A172 (cell line): Measurements from ENCODE around the gene ADAMTS7. TPM values are rescaled to one million over a fixed set of nuclear protein-coding genes. Genes with fewer than 3 reads are reported as not detected.
A peak's percentile ranks its signal among the peaks of the same experiment; 100 is the strongest.
"Not testable (repeated sequence)": the region's sequence is repeated elsewhere in the genome, so short reads cannot be mapped to it uniquely, and the experiment has no call there.

ENCODE experiments used
- DNase-seq: peaks from one replicate; pipeline ENCODE4 v3.0.0-alpha.2; 2015; ENCODE audit warnings: low spot score
- total RNA-seq: library from RNA; depleted of rRNA; stranded (reverse); fragments of >200 nt; shearing (Covaris generic); gene quantifications from 2 replicates; pipeline ENCODE4 v1.2.3, GENCODE V29; 2014

The ADAMTS7 gene
- total RNA-seq, 1 experiment from 2014 or later = 6.0 TPM

- DNase-seq = not testable (repeated sequence)
These were observed 57.3 kb downstream of the ADAMTS7 start for GRCh38 chr15:78753751-78754535.

DNA sequence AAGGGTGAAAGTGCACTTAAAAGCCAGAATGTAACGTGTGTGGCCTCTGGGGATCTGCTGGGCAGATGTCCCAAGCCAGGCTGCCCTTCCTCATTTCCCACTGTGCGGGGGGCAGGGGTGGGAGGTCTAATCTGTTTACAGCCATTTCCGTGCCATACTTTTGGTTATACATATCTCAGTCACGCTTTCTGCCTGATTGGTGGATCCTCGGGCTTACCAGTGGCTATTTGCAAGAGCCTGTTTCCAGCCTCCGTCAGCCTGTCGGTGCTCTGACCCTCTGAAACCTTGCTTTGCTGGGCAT is 58.0 kb downstream of the ADAMTS7 start:
- not testable (repeated sequence) for DNase-seq

- DNase-seq = no peak
These were observed 58.5 kb downstream of the ADAMTS7 start for GRCh38 chr15:78752492-78753358.

- DNase-seq = no peak
These were observed 59.7 kb downstream of the ADAMTS7 start for GRCh38 chr15:78751602-78751979.

DNA sequence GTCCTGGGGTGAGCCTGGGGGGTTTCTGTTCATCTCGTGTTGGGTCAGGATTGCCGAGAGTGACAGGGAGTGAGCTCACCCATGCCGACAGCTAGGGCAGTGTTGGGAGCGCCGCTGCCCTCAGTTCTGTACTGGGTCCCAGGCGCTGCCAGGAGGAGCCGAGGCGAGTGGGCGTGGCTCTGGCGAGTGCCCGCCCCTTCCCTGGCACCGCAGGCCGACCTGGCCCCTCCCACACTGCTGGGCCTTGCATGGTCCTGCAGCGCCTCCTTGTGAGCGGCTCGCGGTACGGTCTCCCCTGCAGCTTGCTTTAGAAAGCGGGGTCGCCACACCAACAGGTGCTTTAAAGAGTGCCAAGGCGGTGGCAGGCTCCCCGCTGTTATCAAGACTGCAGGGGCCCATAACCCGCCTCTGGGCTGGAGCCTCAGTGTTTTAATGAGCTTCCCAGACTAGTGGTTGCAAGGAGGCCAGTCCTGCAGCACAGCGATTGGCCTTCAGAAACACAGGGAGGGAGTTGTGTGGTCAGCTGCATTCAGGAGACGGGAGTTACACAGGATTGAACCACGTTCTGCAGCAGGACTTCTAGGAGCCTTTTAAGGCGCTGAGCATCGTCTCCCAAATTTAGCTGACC is 60.2 kb downstream of the ADAMTS7 start:
- peak; percentile 72 for DNase-seq

DNA sequence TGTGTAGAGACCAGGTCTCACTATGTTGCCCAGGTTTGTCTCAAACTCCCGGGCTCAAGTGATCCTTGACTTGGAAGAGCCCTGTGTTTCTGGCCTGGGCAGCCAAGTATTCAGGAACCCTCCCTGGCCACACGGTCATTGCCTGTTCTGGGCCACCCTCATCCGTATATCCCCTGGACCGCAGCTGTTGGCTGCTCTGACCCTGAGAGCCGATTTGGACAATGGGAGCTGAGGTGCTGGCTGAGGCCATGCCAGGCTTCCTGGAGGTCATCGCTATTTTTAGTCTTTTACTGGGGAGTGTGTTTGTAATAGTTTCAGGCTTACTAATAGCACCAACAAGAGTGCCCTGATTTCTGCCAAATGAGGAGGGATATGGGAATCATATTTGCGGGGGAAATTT is 60.7 kb downstream of the ADAMTS7 start:
- DNase-seq = no peak

DNA sequence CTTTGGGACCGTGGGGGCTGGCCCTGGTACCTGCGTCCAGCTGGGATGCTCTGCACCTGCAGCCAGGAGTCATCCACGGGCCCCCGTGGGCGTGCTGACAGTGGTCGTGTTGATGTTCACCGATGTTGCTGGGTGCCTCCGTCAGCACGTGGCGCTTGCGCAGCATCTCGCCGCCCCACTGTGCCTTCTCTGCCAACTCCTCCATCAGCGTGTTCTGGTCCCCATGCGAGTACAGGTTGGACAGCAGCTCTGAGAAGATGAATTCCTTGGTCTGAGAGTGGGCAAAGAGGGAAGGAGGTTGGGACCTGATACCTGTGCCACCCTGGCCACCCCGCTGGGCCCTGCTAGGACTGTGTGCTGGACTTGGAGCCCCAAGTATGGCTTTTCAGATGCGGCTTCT is 61.4 kb downstream of the ADAMTS7 start:
- no peak for DNase-seq

- not testable (repeated sequence) for DNase-seq
These were observed 63.4 kb downstream of the ADAMTS7 start for GRCh38 chr15:78747877-78748276.

- DNase-seq = not testable (repeated sequence)
These were observed 69.6 kb downstream of the ADAMTS7 start for GRCh38 chr15:78741674-78742073.

- no peak for DNase-seq
These were observed 70.4 kb downstream of the ADAMTS7 start for GRCh38 chr15:78740904-78741274.

DNA sequence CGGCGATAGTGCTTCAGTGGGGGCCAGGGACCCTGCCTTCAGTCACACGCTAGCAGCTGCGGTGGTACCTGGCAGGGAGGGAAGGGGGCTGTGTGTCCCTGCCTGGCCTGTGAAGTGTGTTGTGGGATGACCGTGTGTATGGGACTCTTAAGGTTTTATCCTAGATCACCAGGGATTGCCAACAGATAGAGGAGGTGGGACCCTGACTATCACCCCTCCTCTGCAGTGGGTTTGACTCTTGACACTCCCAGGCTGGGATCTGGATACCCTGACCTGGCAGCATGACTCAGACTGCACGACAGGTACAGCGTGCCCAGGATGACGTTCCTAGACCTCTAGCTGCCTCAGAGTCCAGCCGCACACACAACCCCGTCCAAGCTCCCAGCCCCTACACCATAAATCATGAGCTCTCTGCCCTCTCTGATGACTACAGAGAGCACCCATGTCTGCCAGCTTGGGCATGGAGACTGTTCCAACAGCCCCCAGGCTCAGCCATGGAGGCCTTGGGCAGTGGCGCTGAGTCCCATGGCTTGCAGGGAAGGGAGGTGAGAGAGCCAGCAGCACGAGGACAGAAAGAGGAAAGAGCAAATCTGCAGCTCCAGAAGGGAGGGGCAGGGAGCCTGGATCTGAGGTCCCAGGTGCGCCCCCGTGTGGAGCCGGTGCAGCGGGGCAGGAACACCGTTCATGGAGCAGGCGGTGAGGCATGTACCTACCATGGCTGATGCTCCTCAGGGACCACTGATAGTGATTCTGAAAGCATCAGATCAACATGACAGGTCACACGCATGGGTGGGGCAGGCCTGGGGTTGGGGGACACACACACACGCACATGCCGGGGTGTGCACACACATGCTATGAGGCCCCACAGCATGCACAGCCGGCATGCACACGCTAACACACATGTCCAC is 71.0 kb downstream of the ADAMTS7 start:
- DNase-seq = peak; percentile 71

- DNase-seq = no peak
These were observed 72.1 kb downstream of the ADAMTS7 start for GRCh38 chr15:78739206-78739605.

- DNase-seq = peak; percentile 49
These were observed 73.2 kb downstream of the ADAMTS7 start for GRCh38 chr15:78737931-78738558.

DNA sequence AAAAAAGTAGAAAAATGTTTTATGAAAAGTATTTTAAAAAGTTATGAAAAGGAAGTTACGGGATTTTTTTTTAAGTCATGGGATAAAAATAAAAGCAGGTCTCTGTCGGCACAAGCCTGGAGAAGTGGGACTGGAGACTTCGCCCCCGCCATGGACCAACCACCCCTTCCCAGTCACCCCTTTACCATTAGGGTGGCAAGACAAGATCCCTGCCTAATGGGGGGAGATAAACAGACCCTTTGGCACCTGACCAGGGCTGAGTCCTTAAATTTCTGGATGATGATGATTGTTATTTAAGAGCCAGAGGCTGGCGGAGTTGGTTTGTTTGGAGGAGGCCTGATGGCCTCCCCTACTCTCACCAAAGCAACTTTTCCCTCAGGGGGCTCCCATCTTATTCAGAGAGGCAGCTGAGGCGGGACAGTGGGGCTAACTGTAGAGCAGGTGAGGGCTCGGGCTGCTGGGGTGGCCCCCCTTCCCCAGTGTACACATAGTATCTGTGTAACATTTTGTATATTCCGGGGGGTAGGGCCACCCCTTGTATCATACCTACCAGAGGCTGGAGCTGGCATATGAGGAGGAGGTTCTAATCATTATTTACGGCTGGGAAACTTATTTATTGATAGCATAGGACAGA is 74.0 kb downstream of the ADAMTS7 start:
- DNase-seq = no peak

- DNase-seq = not testable (repeated sequence)
These were observed 75.0 kb downstream of the ADAMTS7 start for GRCh38 chr15:78736286-78736685.

- no peak for DNase-seq
These were observed 76.7 kb downstream of the ADAMTS7 start for GRCh38 chr15:78734451-78735064.

DNA sequence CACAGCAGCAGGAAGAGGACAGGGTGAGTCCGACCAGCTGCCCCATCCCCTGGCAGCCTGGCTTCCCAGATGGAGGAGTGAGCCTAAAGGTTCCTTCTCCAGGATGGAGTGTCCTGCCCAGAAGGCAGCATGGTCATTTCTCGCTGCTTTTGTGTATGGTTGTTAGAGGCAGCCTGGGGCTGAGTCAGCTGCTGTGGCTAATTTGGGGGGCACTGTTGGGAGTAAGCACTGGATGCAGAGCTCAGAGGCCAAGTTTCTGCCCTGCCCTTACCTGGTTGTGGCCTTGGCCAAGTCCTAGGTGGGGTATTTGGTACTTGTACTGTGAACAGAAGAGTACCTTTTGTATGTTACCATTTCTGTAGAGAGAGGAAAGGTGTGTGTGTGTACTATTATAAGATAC is 78.6 kb downstream of the ADAMTS7 start:
- no peak for DNase-seq

GRCh38 chr15:78730955-78731354 is 80.3 kb downstream of the ADAMTS7 start:
- no peak for DNase-seq

DNA sequence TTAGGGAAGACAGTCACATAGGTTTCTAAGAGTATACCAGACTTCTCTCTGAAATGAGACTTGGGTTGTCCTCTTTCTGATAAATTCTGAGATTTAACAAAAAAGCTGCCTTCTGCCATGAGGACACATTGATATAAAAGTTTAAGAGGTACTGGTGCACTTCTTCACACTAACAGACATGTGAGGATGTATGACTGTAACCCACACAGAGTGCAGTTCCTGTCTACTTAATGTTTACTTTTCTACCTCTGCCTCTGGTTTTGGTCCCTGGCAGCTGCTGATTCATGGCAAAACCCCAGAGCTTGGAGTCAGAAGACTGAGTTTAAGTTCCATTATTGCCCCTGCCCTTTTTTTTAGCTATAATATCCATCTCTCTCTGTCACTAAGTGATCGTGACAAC is 82.8 kb downstream of the ADAMTS7 start:
- DNase-seq = not testable (repeated sequence)

DNA sequence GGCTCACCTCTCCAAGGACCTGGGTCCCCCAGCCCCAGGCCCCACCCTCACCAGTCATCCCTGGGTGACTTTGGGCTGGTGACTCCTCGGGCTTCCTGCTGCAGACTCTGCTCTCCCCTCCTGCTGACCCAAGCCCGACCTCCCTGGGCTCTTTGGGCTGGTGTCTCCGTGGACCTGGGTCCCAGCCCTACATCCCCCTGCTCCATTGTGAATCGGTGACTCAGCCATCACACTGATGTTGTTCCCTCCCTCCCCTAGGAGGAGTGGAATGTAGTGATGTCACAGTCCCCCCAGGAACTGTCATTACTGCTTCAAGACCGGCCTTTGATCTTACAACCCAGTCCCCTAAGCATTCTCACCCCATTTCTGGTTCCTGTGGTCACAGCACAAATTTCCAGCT is 83.7 kb downstream of the ADAMTS7 start:
- peak; percentile 44 for DNase-seq
